ENCODE data around the gene GINS1.

Gene GINS1

GRCh38 chr20:25477014-25477882 lies 69.8 kb downstream of the GINS1 start:
- no peak overlapping the region for H2AFZ ChIP-seq (ENCODE audit: low read depth)
- H3K27ac ChIP-seq = no peak overlapping the region
- no peak overlapping the region for H3K9ac ChIP-seq
- no peaks in the 10 kb centered on the region for H3K36me3 ChIP-seq (ENCODE audit: insufficient read depth)
- no peaks in the 10 kb centered on the region for H3K79me2 ChIP-seq (ENCODE audit: insufficient read depth, low read depth)
- no peak overlapping the region for H3K4me2 ChIP-seq
- H4K20me1 ChIP-seq (ENCODE audit: insufficient read depth) = no peaks in the 10 kb centered on the region
- no peaks in the 10 kb centered on the region for H3K4me1 ChIP-seq (ENCODE audit: low read depth, poor library complexity, severe bottlenecking)
- TF ChIP-seq, protein P1, sequence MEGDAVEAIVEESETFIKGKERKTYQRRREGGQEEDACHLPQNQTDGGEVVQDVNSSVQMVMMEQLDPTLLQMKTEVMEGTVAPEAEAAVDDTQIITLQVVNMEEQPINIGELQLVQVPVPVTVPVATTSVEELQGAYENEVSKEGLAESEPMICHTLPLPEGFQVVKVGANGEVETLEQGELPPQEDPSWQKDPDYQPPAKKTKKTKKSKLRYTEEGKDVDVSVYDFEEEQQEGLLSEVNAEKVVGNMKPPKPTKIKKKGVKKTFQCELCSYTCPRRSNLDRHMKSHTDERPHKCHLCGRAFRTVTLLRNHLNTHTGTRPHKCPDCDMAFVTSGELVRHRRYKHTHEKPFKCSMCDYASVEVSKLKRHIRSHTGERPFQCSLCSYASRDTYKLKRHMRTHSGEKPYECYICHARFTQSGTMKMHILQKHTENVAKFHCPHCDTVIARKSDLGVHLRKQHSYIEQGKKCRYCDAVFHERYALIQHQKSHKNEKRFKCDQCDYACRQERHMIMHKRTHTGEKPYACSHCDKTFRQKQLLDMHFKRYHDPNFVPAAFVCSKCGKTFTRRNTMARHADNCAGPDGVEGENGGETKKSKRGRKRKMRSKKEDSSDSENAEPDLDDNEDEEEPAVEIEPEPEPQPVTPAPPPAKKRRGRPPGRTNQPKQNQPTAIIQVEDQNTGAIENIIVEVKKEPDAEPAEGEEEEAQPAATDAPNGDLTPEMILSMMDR (conservative IDR thresholded peaks at IDR 0.05; ENCODE audit: low read depth, low read length) = no peak
- no peaks in the 10 kb centered on the region; the same call in 1 of the 2 replicates for H3K27me3 ChIP-seq (ENCODE audit: insufficient read depth, low read depth)
- no peak overlapping the region for H3K4me3 ChIP-seq (IDR thresholded peaks at IDR 0.05; ENCODE audit: insufficient read depth, low read depth, low read length)

- no peak overlapping the region for H3K9ac ChIP-seq
- H3K27ac ChIP-seq = no peak overlapping the region
- no peaks in the 10 kb centered on the region for H3K4me1 ChIP-seq (ENCODE audit: low read depth, poor library complexity, severe bottlenecking)
- H3K27me3 ChIP-seq (ENCODE audit: insufficient read depth, low read depth) = no peaks in the 10 kb centered on the region; the same call in 1 of the 2 replicates
- no peak overlapping the region for H2AFZ ChIP-seq (ENCODE audit: low read depth)
- no peak overlapping the region for H3K4me2 ChIP-seq
- H3K79me2 ChIP-seq (ENCODE audit: insufficient read depth, low read depth) = no peaks in the 10 kb centered on the region
- H4K20me1 ChIP-seq (ENCODE audit: insufficient read depth) = no peaks in the 10 kb centered on the region
- TF ChIP-seq, protein P1 (conservative IDR thresholded peaks at IDR 0.05; ENCODE audit: low read depth, low read length) = no peak
- no peaks in the 10 kb centered on the region for H3K36me3 ChIP-seq (ENCODE audit: insufficient read depth)
- H3K4me3 ChIP-seq (IDR thresholded peaks at IDR 0.05; ENCODE audit: insufficient read depth, low read depth, low read length) = no peak overlapping the region
Observed at GRCh38 chr20:25478889-25479568, 71.6 kb downstream of the GINS1 start.

DNA sequence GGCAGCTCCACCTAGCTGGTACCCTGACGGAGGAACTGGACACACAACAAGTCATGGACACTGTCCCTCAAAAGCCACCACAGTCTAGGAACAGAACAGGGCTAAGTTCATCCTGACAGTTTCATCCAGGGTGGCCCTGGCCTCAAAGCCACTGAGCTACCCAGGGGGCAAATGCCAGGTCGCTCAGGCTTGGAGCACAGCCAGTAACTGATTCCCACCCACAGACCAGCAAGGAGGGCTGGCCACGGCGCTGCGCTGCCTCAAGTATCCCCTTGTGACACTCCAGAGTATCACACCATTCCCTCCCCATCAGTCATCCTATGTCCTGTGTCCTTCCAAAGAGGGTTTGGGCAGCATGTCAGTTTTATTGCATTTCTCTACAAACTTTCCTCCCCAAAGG lies 72.2 kb downstream of the GINS1 start:
- Histone ChIP-seq H3K9ac (no peak overlapping the region), H3K27ac (no peak overlapping the region), H3K36me3 (ENCODE audit: insufficient read depth) (no peaks in the 10 kb centered on the region), H2AFZ (ENCODE audit: low read depth) (no peak overlapping the region), H3K27me3 (ENCODE audit: insufficient read depth, low read depth) (no peaks in the 10 kb centered on the region; the same call in 1 of the 2 replicates), H3K4me1 (ENCODE audit: low read depth, poor library complexity, severe bottlenecking) (no peaks in the 10 kb centered on the region), H3K4me2 (no peak overlapping the region), H3K4me3 (IDR thresholded peaks at IDR 0.05; ENCODE audit: insufficient read depth, low read depth, low read length) (no peak overlapping the region), H4K20me1 (ENCODE audit: insufficient read depth) (no peaks in the 10 kb centered on the region), H3K79me2 (ENCODE audit: insufficient read depth, low read depth) (no peaks in the 10 kb centered on the region)
- TF ChIP-seq, protein P1 (conservative IDR thresholded peaks at IDR 0.05; ENCODE audit: low read depth, low read length) = no peak

- H3K27me3 ChIP-seq (ENCODE audit: insufficient read depth, low read depth) = no peaks in the 10 kb centered on the region; the same call in 1 of the 2 replicates
- H2AFZ ChIP-seq (ENCODE audit: low read depth) = no peak overlapping the region
- H3K79me2 ChIP-seq (ENCODE audit: insufficient read depth, low read depth) = no peaks in the 10 kb centered on the region
- no peak overlapping the region for H3K9ac ChIP-seq
- TF ChIP-seq, protein P1 (conservative IDR thresholded peaks at IDR 0.05; ENCODE audit: low read depth, low read length) = no peak
- H3K27ac ChIP-seq = no peak overlapping the region
- H3K4me2 ChIP-seq = no peak overlapping the region
- no peaks in the 10 kb centered on the region for H4K20me1 ChIP-seq (ENCODE audit: insufficient read depth)
- no peak overlapping the region for H3K4me3 ChIP-seq (IDR thresholded peaks at IDR 0.05; ENCODE audit: insufficient read depth, low read depth, low read length)
- H3K4me1 ChIP-seq (ENCODE audit: low read depth, poor library complexity, severe bottlenecking) = no peaks in the 10 kb centered on the region
- H3K36me3 ChIP-seq (ENCODE audit: insufficient read depth) = no peaks in the 10 kb centered on the region
Observed at GRCh38 chr20:25480156-25480555, 72.7 kb downstream of the GINS1 start.
